Tibial nerve (tissue), 4 donors: ENCODE results near the gene MBOAT1. TPM values are rescaled to one million over a fixed set of nuclear protein-coding genes. Genes with fewer than 3 reads are reported as not detected.

Experiments
- DNase-seq, 2 donors: peaks; one replicate each; pipeline ENCODE4 v3.0.0-alpha.2; 2019; ENCODE audit warnings: low spot score in 2 of 2
- H3K27ac ChIP-seq, 4 donors: fragments of 200-600 bp; sonication (generic) in 3 of 4; one replicate each; pipeline ENCODE4 v1.5.1; 2017 to 2019; ENCODE audit warnings: mild to moderate bottlenecking in 1 of 4
- H3K27me3 ChIP-seq, 2 donors: fragments of 200-600 bp; sonication (generic) in 1 of 2; one replicate each; pipeline versions ENCODE4 v1.5.1 to v1.6.0; 2017 to 2019
- H3K36me3 ChIP-seq, 3 donors: fragments of 200-600 bp; sonication (generic); one replicate each; pipeline ENCODE4 v1.5.1; 2018 to 2019
- H3K4me1 ChIP-seq, 4 donors: fragments of 200-600 bp; sonication (generic) in 3 of 4; one replicate each; pipeline ENCODE4 v1.5.1; 2017 to 2019
- H3K4me3 ChIP-seq, 4 donors: fragments of 200-600 bp; sonication (generic) in 3 of 4; one replicate each; pipeline ENCODE4 v1.5.1; 2017 to 2019; ENCODE audit warnings: mild to moderate bottlenecking in 1 of 4, moderate library complexity in 1 of 4
- H3K9me3 ChIP-seq, 4 donors: fragments of 200-600 bp; sonication (generic) in 3 of 4; one replicate each; pipeline ENCODE4 v1.5.1; 2017 to 2019
- CTCF ChIP-seq, 5 experiments: fragments of 200-600 bp in 3 of 5; fragments of 450-650 bp in 2 of 5; sonication (generic) in 3 of 5; IDR thresholded peaks; one replicate each; pipeline ENCODE4 v1.5.1; 2016 to 2019; ENCODE audit warnings: antibody characterized with exemption in 5 of 5, mild to moderate bottlenecking in 3 of 5, moderate library complexity in 2 of 5
- EP300 ChIP-seq, 2 donors: sonication (generic); formaldehyde crosslinking; IDR thresholded peaks; one replicate each; pipeline ENCODE4 v1.6.1; 2017; ENCODE audit warnings: antibody characterized with exemption in 2 of 2, mild to moderate bottlenecking in 1 of 2
- POLR2A ChIP-seq, 2 donors: fragments of 450-650 bp; IDR thresholded peaks; one replicate each; pipeline ENCODE4 v1.6.1; 2017; ENCODE audit warnings: antibody characterized with exemption in 2 of 2, mild to moderate bottlenecking in 2 of 2, moderate library complexity in 2 of 2
- WGBS, 2 donors: methylation state at CpG; one replicate each; pipeline ENCODE4 v1.1.5; 2018; 5-methylcytosine and 5-hydroxymethylcytosine counted together
- total RNA-seq, 4 donors: library from RNA; depleted of rRNA; stranded (reverse); fragments of >200 nt; gene quantifications; one replicate each; pipeline ENCODE4 v1.1.0, GENCODE V29; 2016

MBOAT1 gene
- total RNA-seq, 4 donors from 2014 or later: 12.3 to 25.6 (median 19.2) TPM

DNA sequence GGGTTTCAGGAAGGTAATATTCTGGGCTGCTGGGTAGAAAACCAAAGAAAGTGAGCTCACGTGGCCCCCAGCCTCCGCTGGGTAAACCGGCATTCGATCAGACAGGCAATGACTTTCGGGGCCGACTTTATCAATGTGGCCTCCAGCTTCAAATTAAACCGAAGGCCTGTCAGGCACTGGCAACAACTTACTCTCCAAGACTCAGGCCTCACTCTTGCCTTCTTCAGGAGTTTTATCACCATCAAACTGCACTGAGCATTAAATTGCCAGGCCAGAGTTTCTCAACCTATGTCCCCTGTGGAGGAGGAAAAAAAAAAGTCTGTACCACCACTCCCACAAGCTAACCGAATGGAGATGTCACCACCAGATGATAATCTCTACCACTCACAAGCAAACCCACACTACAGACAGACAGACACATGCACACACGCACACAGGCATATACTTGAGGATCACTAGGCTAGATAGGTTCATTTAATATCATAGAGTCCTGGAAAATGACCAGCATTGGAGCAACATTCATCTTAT lies 1.1 kb upstream of the MBOAT1 start:
- H3K27ac ChIP-seq: peak overlapping the region; percentile 67 to 95 (median 89)
- 27 to 45% methylated on average over 9 of the region's 9 CpGs for WGBS, 2 donors
- no peak for TF ChIP-seq POLR2A (IDR thresholded peaks at IDR 0.05)
- TF ChIP-seq CTCF (IDR thresholded peaks at IDR 0.05): no peak
- no peak for TF ChIP-seq EP300 (IDR thresholded peaks at IDR 0.05)
- no peaks in the 10 kb centered on the region for H3K9me3 ChIP-seq
- no peaks in the 10 kb centered on the region for H3K36me3 ChIP-seq
- no peak for DNase-seq
- H3K4me3 ChIP-seq: peak overlapping the region; percentile 73 to 95 (median 84)
- H3K27me3 ChIP-seq: no peaks in the 10 kb centered on the region
- H3K4me1 ChIP-seq: peaks cover 0 to 57% (median 39%) of the 10 kb centered on the region in 4 donors

DNA sequence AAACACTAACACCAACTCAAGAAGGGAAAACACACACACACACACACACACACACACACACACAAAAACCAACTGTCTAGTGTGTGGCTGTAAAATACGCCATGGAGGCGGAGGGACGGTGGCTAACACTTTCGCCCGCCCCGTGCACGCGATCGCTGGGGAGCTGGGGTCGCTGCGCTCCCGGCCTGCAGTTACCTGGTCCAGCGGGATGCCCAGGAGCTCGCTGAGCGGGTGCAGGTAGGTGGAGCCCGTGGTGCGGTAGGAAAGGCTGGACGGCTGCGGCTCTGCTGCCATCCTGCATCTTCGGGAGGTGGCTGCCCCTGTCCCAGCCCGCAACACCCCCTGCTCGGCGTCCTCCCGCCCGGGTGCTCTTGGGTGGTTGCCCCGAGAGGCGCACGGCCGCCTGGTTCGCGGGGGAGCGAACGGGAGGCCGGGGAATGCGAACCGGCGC lies 303 bp downstream of the MBOAT1 start:
- TF ChIP-seq POLR2A (IDR thresholded peaks at IDR 0.05) (no peak), CTCF (IDR thresholded peaks at IDR 0.05) (no peak), EP300 (IDR thresholded peaks at IDR 0.05) (no peak)
- 0 to 1% methylated on average over 28 to 30 of the region's 37 CpGs for WGBS, 2 donors
- Histone ChIP-seq H3K36me3 (no peaks in the 10 kb centered on the region), H3K27ac (peak overlapping the region; percentile 67 to 95 (median 89)), H3K4me3 (peak overlapping the region; percentile 73 to 95 (median 84)), H3K27me3 (no peaks in the 10 kb centered on the region), H3K9me3 (no peaks in the 10 kb centered on the region), H3K4me1 (peaks cover 0 to 57% (median 36%) of the 10 kb centered on the region in 4 donors)
- DNase-seq: peak in 1 of 2 donors; percentile 22

DNA sequence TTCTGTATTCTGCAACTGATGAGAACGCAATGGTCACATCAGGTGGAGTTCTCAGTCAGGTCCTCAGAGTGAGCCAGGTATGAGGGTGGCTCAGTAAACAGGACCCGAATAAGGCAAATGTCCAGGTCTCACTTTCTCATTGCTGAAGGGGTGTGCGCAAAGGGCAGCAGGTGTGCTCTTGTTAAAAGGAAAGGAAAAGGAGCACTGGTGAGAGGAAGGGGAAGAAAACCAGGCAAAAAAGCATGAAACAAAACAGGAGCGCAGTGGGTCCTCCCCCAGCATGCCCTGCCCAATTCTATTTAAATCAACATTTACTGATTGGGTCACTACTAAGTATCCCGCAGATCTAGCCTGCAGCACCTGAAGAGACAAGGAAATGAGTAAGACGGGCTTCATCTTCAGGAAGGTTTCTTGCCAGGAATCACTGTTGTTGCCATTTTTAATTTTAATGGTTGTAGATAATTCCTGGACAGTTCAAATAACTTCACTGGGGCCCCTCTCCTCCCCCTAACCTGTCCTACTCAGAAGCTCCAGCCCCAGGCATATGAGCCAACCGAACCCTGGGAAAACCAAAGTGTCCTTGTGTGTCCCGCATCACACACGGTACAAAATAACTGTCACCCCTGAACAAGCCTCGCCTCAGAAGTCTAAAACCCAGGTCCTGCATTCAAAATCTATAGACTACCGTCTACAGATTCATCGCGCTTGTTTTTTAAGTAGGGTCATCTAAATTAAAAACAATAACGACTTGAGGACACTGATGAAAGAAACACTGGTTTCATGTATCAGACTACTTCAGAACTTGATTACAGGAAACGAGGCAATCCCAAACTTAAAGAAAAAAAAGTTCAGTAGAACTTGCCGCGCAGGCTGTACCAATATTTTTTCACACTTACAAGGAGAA lies 980 bp downstream of the MBOAT1 start:
- Histone ChIP-seq H3K36me3 (no peaks in the 10 kb centered on the region), H3K4me3 (peak overlapping the region; percentile 73 to 95 (median 84)), H3K4me1 (peaks cover 0 to 60% (median 36%) of the 10 kb centered on the region in 4 donors), H3K27ac (peak overlapping the region; percentile 67 to 95 (median 89)), H3K27me3 (no peaks in the 10 kb centered on the region), H3K9me3 (no peaks in the 10 kb centered on the region)
- TF ChIP-seq CTCF (IDR thresholded peaks at IDR 0.05) (no peak), EP300 (IDR thresholded peaks at IDR 0.05) (peak in 1 of 2 donors; percentile 18), POLR2A (IDR thresholded peaks at IDR 0.05) (peak in 1 of 2 donors; percentile 16)
- DNase-seq: no peak
- 11 to 12% methylated on average over 17 of the region's 17 CpGs for WGBS, 2 donors

DNA sequence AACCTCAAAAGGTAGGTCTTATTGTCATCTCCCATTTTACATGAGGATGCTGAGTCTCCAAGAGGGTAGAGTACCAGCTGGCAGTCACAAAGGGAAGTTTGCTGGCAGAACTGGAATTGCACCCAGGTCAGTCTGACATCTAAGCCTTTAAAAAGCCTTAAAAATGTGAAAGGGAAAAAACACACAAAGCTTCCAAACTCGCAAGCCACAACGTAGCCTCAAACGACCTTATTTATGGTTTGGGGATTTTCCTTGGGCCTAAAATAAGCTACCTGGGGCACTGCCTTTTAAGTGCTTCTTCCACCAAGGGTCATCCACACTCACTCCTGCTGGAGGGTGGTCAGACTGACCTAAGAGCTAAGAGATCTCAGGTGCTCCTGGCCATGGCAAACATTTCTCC lies 2.1 kb downstream of the MBOAT1 start:
- DNase-seq: no peak
- Histone ChIP-seq H3K36me3 (no peaks in the 10 kb centered on the region), H3K27me3 (no peaks in the 10 kb centered on the region), H3K27ac (peak overlapping the region in 3 of 4 donors; percentile 85 to 95 (median 93)), H3K4me3 (peak overlapping the region in 3 of 4 donors; percentile 78 to 95 (median 91)), H3K4me1 (peaks cover 0 to 71% (median 45%) of the 10 kb centered on the region in 4 donors), H3K9me3 (no peaks in the 10 kb centered on the region)
- TF ChIP-seq POLR2A (IDR thresholded peaks at IDR 0.05): no peak
- TF ChIP-seq EP300 (IDR thresholded peaks at IDR 0.05): no peak
- TF ChIP-seq CTCF (IDR thresholded peaks at IDR 0.05): no peak
- 44% methylated on average over 3 of the region's 3 CpGs for WGBS, 2 donors
